PC-9 (cell line): ENCODE results near the gene PRXL2A. TPM values are rescaled to one million over a fixed set of nuclear protein-coding genes. Genes with fewer than 3 reads are reported as not detected.
A peak's percentile ranks its signal among the peaks of the same experiment; 100 is the strongest.

Source experiments
- BruUV-seq: library from RNA; stranded (reverse); fragments of 400-500 nt; replicated peaks from 2 replicates; lab custom pipeline; 2021; lab: Mats Ljungman, UMichigan
- CTCF ChIA-PET: fragments of 300-600 bp; sonication (Branson Sonifier 250); formaldehyde crosslinking; loops from one replicate; lab custom pipeline; 2022; ENCODE audit warnings: antibody characterized with exemption; lab: Charles Lee
- POLR2A ChIA-PET: fragments of 300-600 bp; sonication (Branson Sonifier 250); formaldehyde crosslinking; loops from one replicate; lab custom pipeline; 2022; ENCODE audit warnings: antibody characterized with exemption; ENCODE audit not compliant: unreplicated experiment; lab: Charles Lee
- DNase-seq, 2 experiments: peaks; one replicate each; pipeline versions ENCODE4 v3.0.0 to v3.0.0-alpha.2; 2015 to 2022; ENCODE audit warnings: mixed read lengths in 1 of 2
- H2AFZ ChIP-seq: fragments of 200-600 bp; sonication (generic); 2 replicates; pipeline ENCODE4 v1.8.1; 2017; ENCODE audit warnings: antibody characterized with exemption
- H3F3A ChIP-seq: fragments of 200-600 bp; sonication (generic); 2 replicates; pipeline ENCODE4 v1.8.1; 2017; ENCODE audit warnings: antibody characterized with exemption, mild to moderate bottlenecking, low read depth; ENCODE audit not compliant: insufficient read depth
- H3K27ac ChIP-seq: fragments of 200-600 bp; sonication (generic); 2 replicates; pipeline ENCODE4 v1.6.1; 2016; ENCODE audit warnings: mixed run types
- H3K27me3 ChIP-seq: fragments of 200-600 bp; sonication (generic); 2 replicates; pipeline ENCODE4 v1.6.1; 2016; ENCODE audit warnings: low read depth, mixed run types; ENCODE audit not compliant: insufficient read depth
- H3K36me3 ChIP-seq: fragments of 200-600 bp; sonication (generic); 2 replicates; pipeline ENCODE4 v1.6.1; 2016; ENCODE audit warnings: low read depth, mixed run types
- H3K4me1 ChIP-seq: fragments of 200-600 bp; sonication (generic); replicated peaks from 2 replicates; pipeline ENCODE4 v1.6.1; 2016; ENCODE audit warnings: mixed run types; ENCODE audit not compliant: insufficient read depth
- H3K4me2 ChIP-seq: fragments of 200-600 bp; sonication (generic); 2 replicates; pipeline ENCODE4 v1.6.1; 2017; ENCODE audit warnings: mixed run types
- H3K4me3 ChIP-seq: fragments of 200-600 bp; sonication (generic); 2 replicates; pipeline ENCODE4 v1.6.1; 2016; ENCODE audit warnings: mixed run types
- H3K79me2 ChIP-seq: fragments of 200-600 bp; sonication (generic); 2 replicates; pipeline ENCODE4 v1.6.1; 2017; ENCODE audit warnings: low read depth, mixed run types
- H3K9me2 ChIP-seq: fragments of 200-600 bp; sonication (generic); 2 replicates; pipeline ENCODE4 v1.8.1; 2017; ENCODE audit warnings: mild to moderate bottlenecking; ENCODE audit not compliant: insufficient read depth
- H3K9me3 ChIP-seq: fragments of 200-600 bp; sonication (generic); 2 replicates; pipeline ENCODE4 v1.8.1; 2016; ENCODE audit warnings: low read depth; ENCODE audit not compliant: insufficient read depth
- H4K20me1 ChIP-seq: fragments of 200-600 bp; sonication (generic); 2 replicates; pipeline ENCODE4 v1.8.1; 2017; ENCODE audit not compliant: insufficient read depth
- CTCF ChIP-seq: fragments of 200-600 bp; sonication (generic); conservative IDR thresholded peaks from 2 replicates; pipeline ENCODE4 v1.6.1; 2017; ENCODE audit warnings: mixed run types, antibody characterized with exemption, mild to moderate bottlenecking, moderate library complexity
- EZH2 ChIP-seq: fragments of 200-600 bp; sonication (generic); IDR thresholded peaks from 2 replicates; pipeline ENCODE4 v1.8.0; 2017; ENCODE audit warnings: antibody characterized with exemption, low read depth
- intact Hi-C: fragments of 100-400 bp; cut with micrococcal nuclease; formaldehyde crosslinking; loops from one replicate; pipeline ENCODE4 v1.10.0; 2022; ENCODE audit not compliant: unreplicated experiment
- total RNA-seq: library from RNA; stranded (reverse); gene quantifications from 2 replicates; pipeline ENCODE4 v1.2.3, GENCODE V29; 2021

Gene PRXL2A
- total RNA-seq, 1 experiment from 2014 or later = 88.7 TPM

GRCh38 chr10:80466724-80467326 lies 58.5 kb downstream of the PRXL2A start:
- Histone ChIP-seq H3K4me1 (peaks cover 100% of the 10 kb centered on the region), H3K9me3 (no peaks in the 10 kb centered on the region), H3K27ac (peak overlapping the region; percentile 91), H4K20me1 (peaks cover 43% of the 10 kb centered on the region), H3K9me2 (no peaks in the 10 kb centered on the region), H3F3A (peaks cover 58% of the 10 kb centered on the region), H2AFZ (no peak overlapping the region), H3K4me2 (peak overlapping the region; percentile 95), H3K36me3 (peaks cover 45% of the 10 kb centered on the region), H3K4me3 (peak overlapping the region; percentile 30; the same call in 1 of the 2 replicates), H3K79me2 (peaks cover 98% of the 10 kb centered on the region), H3K27me3 (no peaks in the 10 kb centered on the region)
- ChIA-PET POLR2A (interaction anchor here (0.6 kb wide), 1 partner anchor 33 kb away, joined by 4 read pairs; no protein-coding TSS in a partner anchor), CTCF (no interaction called here)
- DNase-seq = no peak
- intact Hi-C loops = loop anchor here (10.0 kb wide), 1 partner anchor 262 kb away; the partner anchor contains the start of gene ANXA11
- BruUV-seq = no TSS peak
- TF ChIP-seq CTCF (no peak), EZH2 (no peak)

DNA sequence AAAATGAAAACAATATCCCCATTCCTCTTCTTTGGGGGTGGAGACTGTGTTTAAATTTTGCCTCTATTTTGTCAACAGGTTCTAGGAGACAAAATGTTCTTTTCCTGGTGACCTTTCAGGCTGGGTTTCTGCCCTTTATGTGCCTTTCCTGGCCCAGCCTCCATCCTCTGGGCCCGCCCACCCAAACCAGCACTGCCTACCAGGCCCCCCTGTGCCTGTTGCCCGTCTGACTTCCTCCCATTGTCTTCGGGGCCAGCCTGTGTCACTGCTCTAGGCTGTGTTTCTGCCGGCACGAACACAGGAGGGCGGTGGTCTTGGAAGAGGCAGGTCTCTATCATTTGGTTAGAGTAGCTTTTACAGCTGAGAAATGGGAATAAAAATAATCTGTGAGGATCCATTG lies 59.7 kb downstream of the PRXL2A start:
- TF ChIP-seq EZH2 (no peak), CTCF (no peak)
- peak overlapping the region; percentile 95 for H3K4me2 ChIP-seq
- no TSS peak for BruUV-seq
- intact Hi-C loops = loop anchor here (10.0 kb wide), 1 partner anchor 263 kb away; the partner anchor contains the start of gene ANXA11
- no peak overlapping the region for H2AFZ ChIP-seq
- H3K79me2 ChIP-seq = peaks cover 98% of the 10 kb centered on the region
- peaks cover 100% of the 10 kb centered on the region for H3K4me1 ChIP-seq
- ChIA-PET POLR2A (no interaction called here), CTCF (no interaction called here)
- peak overlapping the region; percentile 30; the same call in 1 of the 2 replicates for H3K4me3 ChIP-seq
- H3K9me2 ChIP-seq = no peaks in the 10 kb centered on the region
- peaks cover 31% of the 10 kb centered on the region for H4K20me1 ChIP-seq
- peaks cover 61% of the 10 kb centered on the region for H3F3A ChIP-seq
- no peaks in the 10 kb centered on the region for H3K27me3 ChIP-seq
- peak overlapping the region; percentile 91 for H3K27ac ChIP-seq
- peaks cover 51% of the 10 kb centered on the region for H3K36me3 ChIP-seq
- no peaks in the 10 kb centered on the region for H3K9me3 ChIP-seq
- peak in 1 of 2 experiments; percentile 63 for DNase-seq

DNA sequence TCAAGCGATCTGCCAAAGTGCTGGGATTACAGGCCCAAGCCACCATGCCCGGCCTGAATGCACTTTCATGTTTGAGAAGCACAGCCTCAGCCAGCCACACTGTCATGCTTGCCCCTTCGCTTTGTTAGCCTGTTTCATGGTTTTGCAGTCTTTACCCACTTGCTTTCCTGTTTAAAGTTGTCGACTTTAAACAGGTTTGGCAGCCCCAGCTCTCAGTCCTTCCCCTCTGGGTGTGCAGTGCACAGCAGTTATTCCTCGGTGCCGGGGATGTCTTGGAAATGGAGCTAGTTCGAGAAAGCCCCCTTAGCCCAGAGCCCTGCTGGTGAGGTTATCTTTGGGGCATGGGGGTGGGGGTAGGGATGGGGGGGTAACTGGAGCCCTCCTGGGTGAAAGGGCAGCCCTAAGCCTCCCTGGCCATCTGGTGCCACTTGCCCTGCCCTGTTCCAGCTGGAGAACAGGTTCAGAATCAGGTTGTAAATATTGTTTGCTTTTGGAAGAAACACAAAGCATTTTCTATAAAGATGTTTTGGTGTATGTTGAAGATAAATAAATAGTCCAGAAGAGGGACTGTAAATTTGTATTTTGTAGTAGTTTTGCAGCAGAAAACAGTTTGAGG lies 60.6 kb downstream of the PRXL2A start:
- peaks cover 100% of the 10 kb centered on the region for H3K4me1 ChIP-seq
- H3K4me3 ChIP-seq = peak overlapping the region; percentile 30; the same call in 1 of the 2 replicates
- H3K4me2 ChIP-seq = peak overlapping the region; percentile 95
- H3K9me2 ChIP-seq = no peaks in the 10 kb centered on the region
- TF ChIP-seq CTCF (no peak), EZH2 (no peak)
- H3K9me3 ChIP-seq = no peaks in the 10 kb centered on the region
- DNase-seq = peak; percentile 56 to 77
- no peaks in the 10 kb centered on the region for H3K27me3 ChIP-seq
- BruUV-seq = no TSS peak
- peaks cover 47% of the 10 kb centered on the region for H3K36me3 ChIP-seq
- H3K79me2 ChIP-seq = peaks cover 98% of the 10 kb centered on the region
- POLR2A ChIA-PET = interaction anchor here (0.6 to 1.0 kb wide), 3 partner anchors 8 to 1317 kb away, joined by 3 to 8 read pairs (median 3); no protein-coding TSS in a partner anchor
- H3K27ac ChIP-seq = peak overlapping the region; percentile 91
- peaks cover 70% of the 10 kb centered on the region for H3F3A ChIP-seq
- H4K20me1 ChIP-seq = peaks cover 23% of the 10 kb centered on the region
- CTCF ChIA-PET = interaction anchor here (0.6 to 1.2 kb wide), 2 partner anchors 25 to 32 kb away, joined by 3 read pairs; no protein-coding TSS in a partner anchor
- H2AFZ ChIP-seq = no peak overlapping the region
- intact Hi-C loops = loop anchor here (10.0 kb wide), 1 partner anchor 264 kb away; the partner anchor contains the start of gene ANXA11
